Measurements from ENCODE around the gene DIP2C. TPM values are rescaled to one million over a fixed set of nuclear protein-coding genes. Genes with fewer than 3 reads are reported as not detected.

DIP2C gene
- polyA plus RNA-seq, 3 donors = 0.11 TPM; not detected in 2

GRCh38 chr10:378930-379704 is 310.4 kb downstream of the DIP2C start:
- Mint-ChIP-seq H3K9me3 (peaks cover 0 to 6% (median 3%) of the 10 kb centered on the region in 7 donors), H3K36me3 (no peaks in the 10 kb centered on the region), H3K4me1 (no peaks in the 10 kb centered on the region), H3K4me3 (no peak overlapping the region), H3K27ac (no peak overlapping the region), H3K27me3 (ENCODE audit: low read depth in 3 of 3) (peaks cover 0 to 6% (median 5%) of the 10 kb centered on the region in 3 donors)
- DNase-seq = no peak
- H3K4me3 ChIP-seq (replicated peaks in 1 of 3; ENCODE audit: low read depth in 2 of 3, low read length in 3 of 3) = no peak overlapping the region
- H3K4me2 ChIP-seq (replicated peaks; ENCODE audit: extremely low read depth, low read length, poor library complexity, severe bottlenecking) = no peak overlapping the region
- no peaks in the 10 kb centered on the region for H3K4me1 ChIP-seq (ENCODE audit: control insufficient read depth in 1 of 2, insufficient read depth in 2 of 2, low read length in 2 of 2)
- TF ChIP-seq, protein P1, sequence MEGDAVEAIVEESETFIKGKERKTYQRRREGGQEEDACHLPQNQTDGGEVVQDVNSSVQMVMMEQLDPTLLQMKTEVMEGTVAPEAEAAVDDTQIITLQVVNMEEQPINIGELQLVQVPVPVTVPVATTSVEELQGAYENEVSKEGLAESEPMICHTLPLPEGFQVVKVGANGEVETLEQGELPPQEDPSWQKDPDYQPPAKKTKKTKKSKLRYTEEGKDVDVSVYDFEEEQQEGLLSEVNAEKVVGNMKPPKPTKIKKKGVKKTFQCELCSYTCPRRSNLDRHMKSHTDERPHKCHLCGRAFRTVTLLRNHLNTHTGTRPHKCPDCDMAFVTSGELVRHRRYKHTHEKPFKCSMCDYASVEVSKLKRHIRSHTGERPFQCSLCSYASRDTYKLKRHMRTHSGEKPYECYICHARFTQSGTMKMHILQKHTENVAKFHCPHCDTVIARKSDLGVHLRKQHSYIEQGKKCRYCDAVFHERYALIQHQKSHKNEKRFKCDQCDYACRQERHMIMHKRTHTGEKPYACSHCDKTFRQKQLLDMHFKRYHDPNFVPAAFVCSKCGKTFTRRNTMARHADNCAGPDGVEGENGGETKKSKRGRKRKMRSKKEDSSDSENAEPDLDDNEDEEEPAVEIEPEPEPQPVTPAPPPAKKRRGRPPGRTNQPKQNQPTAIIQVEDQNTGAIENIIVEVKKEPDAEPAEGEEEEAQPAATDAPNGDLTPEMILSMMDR (IDR thresholded peaks at IDR 0.05) = no peak
- no peak overlapping the region for H3K27ac ChIP-seq (ENCODE audit: low read depth in 1 of 2, low read length in 2 of 2)
- no peak overlapping the region for H2AFZ ChIP-seq (ENCODE audit: insufficient read depth, low read depth, low read length, poor library complexity, severe bottlenecking)
- WGBS (ENCODE audit: insufficient coverage) = 93% methylated on average over 8 of the region's 16 CpGs
- H3K36me3 ChIP-seq (replicated peaks in 1 of 2; ENCODE audit: control insufficient read depth in 1 of 2, insufficient read depth in 2 of 2, low read length in 2 of 2) = no peaks in the 10 kb centered on the region
- peaks cover 0 to 7% of the 10 kb centered on the region in 2 donors for H3K9me3 ChIP-seq (replicated peaks in 1 of 2; ENCODE audit: control insufficient read depth in 1 of 2, insufficient read depth in 1 of 2, low read length in 2 of 2)
- no peaks in the 10 kb centered on the region for H4K20me1 ChIP-seq (ENCODE audit: insufficient read depth, low read length)
- no peaks in the 10 kb centered on the region for H3K79me2 ChIP-seq (ENCODE audit: insufficient read depth, low read length)
- H3K9ac ChIP-seq (ENCODE audit: insufficient read depth, low read length, poor library complexity, severe bottlenecking) = no peak overlapping the region
- intact Hi-C loops (cut with micrococcal nuclease) = no loop called here
- H3K27me3 ChIP-seq (ENCODE audit: control insufficient read depth in 2 of 2, insufficient read depth in 2 of 2, low read length in 2 of 2) = no peaks in the 10 kb centered on the region

DNA sequence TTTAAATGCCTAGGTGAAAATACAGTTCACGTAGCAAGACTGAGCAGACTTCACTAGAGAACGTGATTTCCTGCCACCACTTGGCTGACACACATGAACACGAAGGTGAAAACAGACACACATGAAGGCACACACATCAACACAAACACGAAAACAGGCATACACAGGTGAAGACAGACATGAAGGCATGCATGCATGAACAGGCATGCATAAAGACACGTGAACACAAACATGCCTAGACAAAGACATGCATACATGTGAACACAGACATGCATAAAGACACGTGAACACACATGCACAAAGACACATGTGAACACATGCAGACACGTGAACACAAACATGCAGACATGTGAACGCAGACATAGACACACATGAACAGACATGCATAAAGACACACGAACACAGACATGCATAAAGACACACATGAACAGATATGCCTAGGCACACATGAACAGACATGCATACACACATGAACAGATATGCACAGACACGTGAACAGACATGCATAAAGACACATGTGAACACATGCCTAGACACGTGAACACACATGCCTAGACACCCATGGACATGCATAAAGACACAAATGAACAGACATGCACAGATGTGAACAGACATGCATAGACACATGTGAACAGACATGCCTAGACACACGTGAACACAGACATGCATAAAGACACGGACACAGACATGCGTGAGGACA is 311.1 kb downstream of the DIP2C start:
- Mint-ChIP-seq H3K4me3 (no peak overlapping the region), H3K27me3 (ENCODE audit: low read depth in 3 of 3) (peaks cover 2 to 6% (median 4%) of the 10 kb centered on the region in 3 donors), H3K36me3 (no peaks in the 10 kb centered on the region), H3K27ac (no peak overlapping the region), H3K9me3 (peaks cover 0 to 6% (median 3%) of the 10 kb centered on the region in 7 donors), H3K4me1 (no peaks in the 10 kb centered on the region)
- DNase-seq = no peak
- H3K79me2 ChIP-seq (ENCODE audit: insufficient read depth, low read length) = no peaks in the 10 kb centered on the region
- no peaks in the 10 kb centered on the region for H4K20me1 ChIP-seq (ENCODE audit: insufficient read depth, low read length)
- no peak overlapping the region for H3K9ac ChIP-seq (ENCODE audit: insufficient read depth, low read length, poor library complexity, severe bottlenecking)
- TF ChIP-seq, protein P1 (IDR thresholded peaks at IDR 0.05) = no peak
- H3K4me3 ChIP-seq (replicated peaks in 1 of 3; ENCODE audit: low read depth in 2 of 3, low read length in 3 of 3) = no peak overlapping the region
- no peaks in the 10 kb centered on the region for H3K4me1 ChIP-seq (ENCODE audit: control insufficient read depth in 1 of 2, insufficient read depth in 2 of 2, low read length in 2 of 2)
- H3K27ac ChIP-seq (ENCODE audit: low read depth in 1 of 2, low read length in 2 of 2) = no peak overlapping the region
- 90% methylated on average over 13 of the region's 14 CpGs for WGBS (ENCODE audit: insufficient coverage)
- intact Hi-C loops (cut with micrococcal nuclease) = no loop called here
- no peak overlapping the region for H3K4me2 ChIP-seq (replicated peaks; ENCODE audit: extremely low read depth, low read length, poor library complexity, severe bottlenecking)
- no peak overlapping the region for H2AFZ ChIP-seq (ENCODE audit: insufficient read depth, low read depth, low read length, poor library complexity, severe bottlenecking)
- peaks cover 0 to 7% of the 10 kb centered on the region in 2 donors for H3K9me3 ChIP-seq (replicated peaks in 1 of 2; ENCODE audit: control insufficient read depth in 1 of 2, insufficient read depth in 1 of 2, low read length in 2 of 2)
- H3K27me3 ChIP-seq (ENCODE audit: control insufficient read depth in 2 of 2, insufficient read depth in 2 of 2, low read length in 2 of 2) = no peaks in the 10 kb centered on the region
- H3K36me3 ChIP-seq (replicated peaks in 1 of 2; ENCODE audit: control insufficient read depth in 1 of 2, insufficient read depth in 2 of 2, low read length in 2 of 2) = no peaks in the 10 kb centered on the region

All from CD14-positive monocyte (primary cell).